CD4-positive, alpha-beta T cell treated with Interleukin-6 at 100 ng/mL for 8 hours (primary cell): Measurements from ENCODE around the gene SNX10.
"Not testable (repeated sequence)": the region's sequence is repeated elsewhere in the genome, so short reads cannot be mapped to it uniquely, and the experiment has no call there.

Experiments used
- DNase-seq: peaks from one replicate; pipeline ENCODE4 v3.0.0-alpha.2; 2020; ENCODE audit warnings: mixed read lengths, low spot score

SNX10 gene, protein sequence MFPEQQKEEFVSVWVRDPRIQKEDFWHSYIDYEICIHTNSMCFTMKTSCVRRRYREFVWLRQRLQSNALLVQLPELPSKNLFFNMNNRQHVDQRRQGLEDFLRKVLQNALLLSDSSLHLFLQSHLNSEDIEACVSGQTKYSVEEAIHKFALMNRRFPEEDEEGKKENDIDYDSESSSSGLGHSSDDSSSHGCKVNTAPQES

GRCh38 chr7:26291699-26292538 is at the start of gene SNX10:
TSS of gene SNX10 (plus strand) at chr7:26291862. CDS start at chr7:26346443, 54,581 bp downstream.
- DNase-seq = peak; percentile 73

GRCh38 chr7:26245150-26245549 is 46.5 kb upstream of the SNX10 start:
- no peak for DNase-seq

DNA sequence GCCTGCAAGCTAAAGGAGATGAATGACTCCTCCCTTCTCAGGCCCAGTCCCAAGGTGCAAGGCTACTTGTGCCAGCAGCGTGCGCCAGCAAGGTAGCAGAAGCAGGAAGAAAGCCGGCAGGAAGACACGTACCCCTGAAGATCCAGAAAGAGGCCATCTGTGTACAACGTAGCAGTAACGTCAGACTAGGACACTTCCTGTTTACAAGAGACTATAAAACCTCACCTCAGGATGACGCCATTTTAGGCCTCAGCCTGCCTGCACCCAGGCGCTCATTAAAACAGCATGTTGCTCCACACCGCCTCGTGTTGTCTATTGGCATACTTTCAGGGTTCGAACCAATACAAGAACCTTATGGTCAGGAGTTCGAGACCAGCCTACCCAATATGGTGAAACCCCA is 41.4 kb upstream of the SNX10 start:
- no peak for DNase-seq

- DNase-seq = not testable (repeated sequence)
These were observed 29.8 kb upstream of the SNX10 start for GRCh38 chr7:26261866-26262265.

- DNase-seq = no peak
These were observed 26.6 kb upstream of the SNX10 start for GRCh38 chr7:26265065-26265464.

DNA sequence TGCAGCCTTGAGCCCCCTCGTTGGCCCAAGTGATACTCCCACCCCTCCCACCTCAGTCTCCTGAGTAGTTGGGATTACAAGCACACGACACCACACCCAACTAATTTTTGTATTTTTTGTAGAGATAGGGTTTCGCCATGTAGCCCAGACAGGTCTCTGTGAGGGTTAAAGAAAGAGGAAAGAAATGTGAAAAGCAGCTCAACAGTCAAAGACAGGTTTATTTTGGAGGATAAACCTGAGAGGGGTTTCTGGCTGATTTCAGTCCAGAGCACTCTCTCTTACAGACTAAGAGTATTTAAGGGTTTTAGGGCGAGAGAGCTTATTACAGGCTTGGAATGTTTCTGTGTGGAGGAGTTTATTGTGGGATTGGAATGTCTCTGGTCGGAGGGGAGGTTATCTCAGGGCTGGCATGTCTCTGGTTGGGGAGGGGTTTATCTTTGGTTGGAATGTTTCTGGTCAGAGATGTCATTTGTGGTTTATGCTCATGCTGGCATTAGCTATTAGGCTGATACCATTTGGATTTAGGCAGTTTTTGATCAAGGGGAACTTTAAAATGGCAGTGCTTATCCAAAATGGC is 26.1 kb upstream of the SNX10 start:
- DNase-seq = no peak

- no peak for DNase-seq
These were observed 24.0 kb upstream of the SNX10 start for GRCh38 chr7:26267601-26268166.

DNA sequence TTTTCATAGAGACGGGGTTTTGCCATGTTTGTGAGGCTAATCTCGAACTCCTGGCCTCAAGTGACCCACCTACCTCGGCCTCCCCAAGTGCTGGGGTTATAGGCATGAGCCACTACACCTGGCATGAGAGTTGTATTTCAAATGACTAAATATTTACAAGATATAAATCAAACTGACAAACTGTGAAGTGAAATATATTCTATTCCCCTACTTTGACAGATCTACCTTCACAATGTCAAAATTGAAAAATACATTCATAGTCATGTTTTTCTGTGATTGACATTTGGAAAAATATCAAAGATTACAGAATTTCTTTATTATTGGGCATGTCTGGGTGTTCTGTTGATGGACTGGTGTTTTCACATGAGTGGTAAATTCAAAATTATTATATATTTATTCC is 16.4 kb upstream of the SNX10 start:
- DNase-seq = no peak

- DNase-seq = peak; percentile 22
These were observed 12.9 kb upstream of the SNX10 start for GRCh38 chr7:26278770-26279169.

GRCh38 chr7:26279405-26279804 is 12.3 kb upstream of the SNX10 start:
- DNase-seq = peak; percentile 18

DNA sequence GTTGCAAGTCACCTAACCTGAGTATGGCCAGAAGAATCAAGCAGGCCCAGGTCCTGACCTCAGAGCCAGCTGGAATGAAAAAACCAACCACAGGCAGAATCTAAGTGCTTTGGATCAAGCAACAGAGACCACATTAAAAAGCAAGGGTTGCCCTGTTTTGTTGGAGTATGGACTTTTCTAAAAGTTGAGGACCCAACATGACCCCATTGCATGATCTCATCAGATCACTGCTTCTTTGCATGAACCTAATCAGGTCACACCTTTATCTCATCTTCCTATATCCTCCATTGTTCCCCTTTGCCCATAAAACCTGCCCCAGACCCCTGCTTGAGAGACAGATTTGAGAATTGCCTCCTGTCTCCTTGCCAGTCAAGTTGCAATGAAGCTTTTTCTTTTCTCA is 11.6 kb upstream of the SNX10 start:
- no peak for DNase-seq

DNA sequence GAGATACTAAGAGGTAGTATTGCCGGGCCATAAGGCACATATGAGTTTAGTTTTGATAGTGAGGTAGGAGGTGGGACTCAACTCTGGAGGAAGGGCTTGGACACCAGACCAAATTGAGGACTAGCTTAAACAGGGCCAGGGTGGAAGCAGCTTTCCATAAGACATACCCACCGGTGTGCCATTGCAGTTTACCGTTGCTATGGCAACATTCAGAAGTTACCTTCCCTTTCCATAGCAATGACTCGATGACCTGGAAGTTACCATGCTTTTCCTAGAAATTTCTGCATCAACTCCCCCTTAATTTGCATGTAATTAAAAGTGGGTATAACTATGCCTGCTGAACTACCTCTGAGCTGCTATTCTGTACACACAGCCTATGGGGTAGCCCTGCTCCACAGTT is 10.9 kb upstream of the SNX10 start:
- no peak for DNase-seq

GRCh38 chr7:26284477-26284876 is 7.2 kb upstream of the SNX10 start:
- no peak for DNase-seq

- DNase-seq = peak; percentile 7
These were observed 6.5 kb upstream of the SNX10 start for GRCh38 chr7:26284995-26285632.

GRCh38 chr7:26286157-26286556 is 5.5 kb upstream of the SNX10 start:
- no peak for DNase-seq

DNA sequence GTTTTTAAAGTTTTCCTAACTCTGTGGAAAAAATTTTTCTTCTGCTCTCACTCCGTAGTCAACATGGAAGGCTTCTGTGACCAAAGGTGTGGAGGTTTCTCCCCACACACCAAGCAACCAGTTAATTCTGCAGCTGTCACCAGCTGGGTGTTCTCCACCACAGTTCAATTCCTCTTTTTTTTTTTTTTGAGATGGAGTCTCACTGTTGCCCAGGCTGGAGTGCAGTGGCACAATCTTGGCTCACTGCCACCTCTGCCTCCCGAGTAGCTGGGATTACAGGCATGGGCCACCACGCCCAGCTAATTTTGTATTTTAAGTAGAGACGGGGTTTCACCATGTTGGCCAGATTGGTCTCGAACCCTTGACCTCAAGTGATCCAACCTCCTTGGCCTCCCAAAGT is 3.5 kb upstream of the SNX10 start:
- not testable (repeated sequence) for DNase-seq

- DNase-seq = no peak
These were observed 411 bp upstream of the SNX10 start for GRCh38 chr7:26291251-26291650.

DNA sequence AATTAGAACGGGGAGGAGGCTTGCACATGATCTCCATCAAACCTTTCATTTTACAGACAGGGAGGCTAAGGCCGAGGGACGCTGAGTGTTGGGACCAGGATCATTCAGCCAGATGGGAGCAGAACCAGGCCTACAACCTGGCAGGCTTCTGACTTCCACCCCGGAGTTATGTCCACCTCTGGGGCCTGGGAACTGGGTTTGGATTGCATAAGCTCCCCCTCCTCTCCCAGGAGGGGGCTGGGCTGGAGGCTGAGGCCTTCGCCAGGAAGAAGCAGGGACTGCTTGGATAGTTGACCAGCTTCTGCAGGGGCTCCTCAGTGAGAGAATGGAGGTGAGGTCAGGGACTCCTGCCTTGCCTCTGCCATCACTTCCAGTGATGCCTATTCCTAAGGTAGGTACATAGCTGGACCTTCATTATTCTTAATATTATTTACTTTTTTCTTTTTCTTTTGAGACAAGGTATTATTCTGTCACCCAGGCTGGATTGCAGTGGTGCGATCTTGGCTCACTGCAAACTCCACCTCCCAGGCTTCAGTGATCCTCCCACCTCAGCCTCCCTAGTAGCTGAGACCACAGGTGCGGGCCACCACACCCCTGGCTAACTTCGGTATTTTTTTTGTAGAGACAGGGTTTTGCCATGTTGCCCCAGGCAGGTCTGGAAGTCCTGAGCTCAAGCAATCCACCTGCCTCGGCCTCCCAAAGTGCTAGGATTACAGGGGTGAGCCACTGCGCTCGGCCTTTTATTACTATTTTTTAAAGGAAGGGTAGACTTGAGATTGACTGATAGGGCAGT is 1.3 kb downstream of the SNX10 start:
- DNase-seq = no peak

DNA sequence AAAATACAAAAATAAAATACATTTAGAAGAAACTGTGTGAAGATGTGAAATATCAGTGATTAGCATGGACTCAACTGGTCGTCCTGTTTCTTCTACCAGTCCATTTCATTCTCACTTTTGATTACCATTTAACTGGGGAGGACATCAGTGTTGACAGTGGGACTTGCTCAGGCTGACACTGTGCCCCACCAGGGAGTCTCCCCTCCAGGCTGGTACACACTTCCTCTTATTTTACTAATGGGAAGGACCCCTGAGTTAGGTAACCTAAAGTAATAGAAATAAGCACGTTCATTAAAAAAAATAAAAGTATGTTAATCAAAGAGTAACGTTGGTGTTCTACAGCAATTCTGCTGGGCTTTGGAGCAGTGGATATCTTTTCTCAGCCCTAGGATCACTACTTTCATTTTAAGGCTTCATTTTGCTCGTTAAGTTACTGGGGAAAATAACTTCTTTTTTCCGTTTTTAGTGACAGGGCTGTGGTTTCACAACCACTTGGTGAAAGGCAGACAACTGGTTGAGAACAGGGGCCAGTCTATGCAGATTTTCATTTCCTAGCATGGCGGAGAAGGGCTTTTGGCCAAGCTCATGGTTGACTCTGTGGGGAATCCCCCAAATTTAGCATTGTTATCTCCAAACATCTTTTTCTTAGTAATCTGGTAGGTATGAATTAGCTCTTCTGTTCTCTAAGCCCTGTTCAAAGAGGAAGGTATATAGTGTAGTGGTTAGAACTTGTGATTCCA is 2.1 kb downstream of the SNX10 start:
- peak; percentile 65 for DNase-seq

- DNase-seq = no peak
These were observed 3.4 kb downstream of the SNX10 start for GRCh38 chr7:26295015-26295414.

DNA sequence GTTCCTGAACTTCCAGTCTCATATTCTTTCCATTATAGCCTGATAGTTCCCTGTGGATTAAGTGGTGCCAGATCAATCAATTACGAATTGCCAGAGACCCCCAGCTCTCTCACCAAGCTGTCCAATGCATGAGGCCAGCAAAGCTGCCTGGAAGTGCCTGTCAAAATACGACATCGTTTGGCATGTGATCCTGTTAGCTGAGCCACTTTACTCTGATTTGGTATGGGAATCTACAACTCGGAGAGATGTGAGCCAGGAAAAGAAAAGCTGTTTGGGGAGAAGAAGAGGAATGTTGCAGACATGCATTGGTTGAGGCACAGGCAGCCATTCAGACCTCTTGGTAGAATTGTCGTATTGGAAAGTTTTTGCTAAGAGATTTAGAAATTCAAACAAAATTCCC is 3.9 kb downstream of the SNX10 start:
- DNase-seq = no peak
